Effector memory CD8-positive, alpha-beta T cell (primary cell): ENCODE data around the gene FCAR.
"Not testable (repeated sequence)": the region's sequence is repeated elsewhere in the genome, so short reads cannot be mapped to it uniquely, and the experiment has no call there.

Experiments used
- ATAC-seq: fragments of 150-1000 bp; cut with Tn5 transposase; replicated peaks from 2 replicates; pipeline ENCODE4 v1.10.0; 2021; ENCODE audit warnings: mild to moderate bottlenecking, moderate library complexity
- DNase-seq, 3 experiments: peaks; one replicate each; pipeline ENCODE4 v3.0.0; 2021
- H3K27ac Mint-ChIP-seq, 2 donors: one replicate each; pipeline ENCODE4 v1.8.0; 2022; ENCODE audit warnings: mild to moderate bottlenecking in 2 of 2, mixed read lengths in 2 of 2, moderate library complexity in 2 of 2
- H3K27me3 Mint-ChIP-seq, 2 donors: one replicate each; pipeline ENCODE4 v1.8.0; 2022; ENCODE audit warnings: mixed read lengths in 2 of 2
- H3K36me3 Mint-ChIP-seq: one replicate; pipeline ENCODE4 v1.8.0; 2022; ENCODE audit warnings: mild to moderate bottlenecking, moderate library complexity, mixed read lengths; ENCODE audit not compliant: insufficient read depth
- H3K4me1 Mint-ChIP-seq, 2 donors: one replicate each; pipeline ENCODE4 v1.8.0; 2022; ENCODE audit warnings: low read depth in 2 of 2, mixed read lengths in 2 of 2
- H3K4me3 Mint-ChIP-seq, 2 donors: one replicate each; pipeline ENCODE4 v1.8.0; 2022; ENCODE audit warnings: mild to moderate bottlenecking in 2 of 2, mixed read lengths in 2 of 2, moderate library complexity in 2 of 2
- H3K9me3 Mint-ChIP-seq, 2 donors: one replicate each; pipeline ENCODE4 v1.8.0; 2022; ENCODE audit warnings: mixed read lengths in 2 of 2
- total RNA-seq, 9 experiments: gene quantifications; one replicate each; lab custom pipeline; 2026; lab: John Stamatoyannopoulos, UW

The FCAR gene
- total RNA-seq = 0 to 0.10 (median 0) reads per million in 9 experiments

DNA sequence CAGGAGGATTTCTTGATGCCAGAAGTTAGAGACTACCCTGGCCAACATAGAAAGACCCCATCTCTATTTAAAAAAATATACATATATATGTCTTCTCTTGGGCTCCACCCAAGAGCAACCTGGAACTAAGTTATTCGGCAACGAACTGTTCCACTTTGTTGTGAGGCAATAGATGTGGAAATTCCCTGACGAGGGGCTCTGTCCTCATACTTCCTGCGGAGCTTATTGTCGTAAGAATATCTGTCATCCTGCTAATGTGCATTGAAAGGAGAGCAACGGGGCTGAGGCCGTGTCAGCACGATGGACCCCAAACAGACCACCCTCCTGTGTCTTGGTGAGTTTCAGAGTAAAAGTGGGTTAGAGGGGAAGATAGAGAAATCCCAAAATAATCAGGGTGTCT, at the start of gene FCAR:
FCAR (plus strand) TSS at position 246 of the 400 bp plus-strand sequence; CDS start at position 301, 55 bp downstream.
- Mint-ChIP-seq H3K9me3 (no peaks in the 10 kb centered on the region), H3K27ac (no peak within 1 kb of the TSS)

DNA sequence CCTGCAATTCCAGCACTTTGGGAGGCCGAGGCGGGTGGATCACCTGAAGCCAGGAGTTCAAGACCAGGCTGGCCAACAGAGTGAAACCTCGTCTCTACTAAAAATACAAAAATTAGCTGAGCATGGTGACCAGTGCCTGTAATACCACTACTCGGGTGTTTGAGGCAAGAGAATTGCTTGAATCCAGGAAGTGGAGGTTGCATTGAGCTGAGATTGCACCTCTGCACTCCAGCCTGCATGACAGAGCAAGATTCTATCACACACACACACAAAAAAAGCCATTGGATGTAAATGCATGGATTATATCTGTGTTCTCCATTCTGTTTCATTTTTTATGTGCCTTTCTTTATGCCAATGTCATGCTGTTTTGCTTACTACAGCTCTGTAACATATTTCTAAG, 49.6 kb upstream of the FCAR start:
- not testable (repeated sequence) for H3K4me3 Mint-ChIP-seq, ATAC-seq, H3K9me3 Mint-ChIP-seq, DNase-seq, H3K27ac Mint-ChIP-seq, H3K36me3 Mint-ChIP-seq, H3K4me1 Mint-ChIP-seq
- peaks cover 30 to 35% of the 10 kb centered on the region in 2 donors for H3K27me3 Mint-ChIP-seq

More for the DNA sequence above, at the start of gene FCAR:
- Mint-ChIP-seq H3K36me3 (no peaks in the 10 kb centered on the region), H3K4me1 (no peaks in the 10 kb centered on the region), H3K4me3 (no peak within 1 kb of the TSS), H3K27me3 (peaks cover 0 to 11% of the 10 kb centered on the region in 2 donors)
- no peak for DNase-seq
- no peak for ATAC-seq

DNA sequence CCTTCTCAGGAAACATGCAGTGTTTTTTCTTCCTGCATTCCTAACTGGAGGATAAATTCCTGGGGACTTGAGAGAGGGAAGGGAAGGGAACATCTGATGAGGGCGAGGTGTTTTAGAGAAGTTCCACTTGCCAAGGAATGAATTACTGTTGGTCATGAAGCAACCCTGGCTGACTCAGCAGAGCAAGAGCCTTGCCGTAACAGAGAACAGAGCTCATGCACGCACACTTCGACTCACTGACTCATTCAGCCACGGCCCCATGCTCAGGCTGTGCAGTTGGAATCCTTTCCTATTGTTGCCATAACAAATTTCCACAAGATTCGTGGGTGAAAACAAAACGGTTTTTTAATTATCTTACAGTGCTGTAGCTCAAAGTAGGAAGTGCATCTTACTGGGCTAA, 48.7 kb upstream of the FCAR start:
- not testable (repeated sequence) for H3K27ac Mint-ChIP-seq, ATAC-seq, H3K36me3 Mint-ChIP-seq, H3K4me3 Mint-ChIP-seq, H3K4me1 Mint-ChIP-seq, DNase-seq, H3K9me3 Mint-ChIP-seq
- H3K27me3 Mint-ChIP-seq = peaks cover 34 to 35% of the 10 kb centered on the region in 2 donors

DNA sequence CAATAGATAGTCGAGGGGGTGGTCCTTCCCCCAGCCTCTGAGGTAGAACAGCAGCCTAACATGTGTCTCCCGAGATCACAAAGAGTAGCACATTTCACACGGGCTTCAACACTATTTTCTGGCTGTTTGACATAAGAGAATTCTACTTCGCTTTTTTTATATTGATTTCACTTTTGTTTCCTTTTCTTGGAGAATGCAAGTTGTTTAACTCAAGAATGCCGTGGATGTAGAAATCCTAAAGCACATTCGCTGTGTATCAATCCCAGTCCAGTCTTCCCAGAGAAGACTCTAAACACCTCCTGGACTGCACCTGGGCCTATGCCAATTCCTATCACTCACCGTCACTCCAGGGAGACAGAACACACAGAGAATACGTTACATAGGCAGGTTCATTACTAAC, 46.0 kb upstream of the FCAR start:
- not testable (repeated sequence) for H3K4me1 Mint-ChIP-seq, H3K36me3 Mint-ChIP-seq, ATAC-seq, H3K4me3 Mint-ChIP-seq, H3K9me3 Mint-ChIP-seq, DNase-seq, H3K27ac Mint-ChIP-seq
- peaks cover 27 to 40% of the 10 kb centered on the region in 2 donors for H3K27me3 Mint-ChIP-seq

DNA sequence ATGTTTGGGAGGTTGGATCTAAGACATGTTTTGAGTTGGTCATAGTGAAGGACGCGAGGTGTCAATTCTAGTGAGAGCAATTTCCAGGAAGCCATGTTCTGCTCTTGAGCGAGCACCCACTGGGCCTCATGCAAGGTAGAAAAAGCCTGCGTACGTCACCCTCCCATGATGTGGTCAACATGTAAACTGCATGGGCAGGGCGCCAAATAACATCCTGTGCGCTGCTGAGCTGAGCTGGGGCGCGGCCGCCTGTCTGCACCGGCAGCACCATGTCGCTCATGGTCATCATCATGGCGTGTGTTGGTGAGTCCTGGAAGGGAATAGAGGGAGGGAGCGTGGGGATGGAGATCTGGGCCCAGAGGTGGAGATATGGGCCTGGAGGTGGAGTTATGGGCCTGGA, 41.5 kb upstream of the FCAR start, which contains the start of gene KIR2DS4:
KIR2DS4 (plus strand) TSS at position 181 of the 400 bp plus-strand sequence.
- ATAC-seq, H3K4me1 Mint-ChIP-seq, DNase-seq, H3K9me3 Mint-ChIP-seq, H3K36me3 Mint-ChIP-seq: not testable (repeated sequence)
- Mint-ChIP-seq H3K27ac (peak within 1 kb of the TSS in 1 of 2 donors; percentile 90), H3K4me3 (peak within 1 kb of the TSS in 1 of 2 donors; percentile 23), H3K27me3 (peaks cover 13 to 30% of the 10 kb centered on the region in 2 donors)

- Mint-ChIP-seq H3K27ac (peak overlapping the region in 1 of 2 donors; percentile 1), H3K27me3 (peaks cover 5 to 14% of the 10 kb centered on the region in 2 donors)
- H3K9me3 Mint-ChIP-seq, H3K4me3 Mint-ChIP-seq, H3K4me1 Mint-ChIP-seq, DNase-seq, H3K36me3 Mint-ChIP-seq: not testable (repeated sequence)
- peak; percentile 45 for ATAC-seq
Observed at GRCh38 chr19:54835126-54835525, 38.9 kb upstream of the FCAR start.

DNA sequence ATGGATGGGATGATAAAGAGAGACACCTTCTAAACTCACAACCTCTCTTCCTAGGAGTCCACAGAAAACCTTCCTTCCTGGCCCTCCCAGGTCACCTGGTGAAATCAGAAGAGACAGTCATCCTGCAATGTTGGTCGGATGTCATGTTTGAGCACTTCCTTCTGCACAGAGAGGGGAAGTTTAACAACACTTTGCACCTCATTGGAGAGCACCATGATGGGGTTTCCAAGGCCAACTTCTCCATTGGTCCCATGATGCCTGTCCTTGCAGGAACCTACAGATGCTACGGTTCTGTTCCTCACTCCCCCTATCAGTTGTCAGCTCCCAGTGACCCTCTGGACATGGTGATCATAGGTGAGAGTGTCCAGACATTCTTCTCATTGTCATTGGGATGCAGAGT, 36.5 kb upstream of the FCAR start:
- not testable (repeated sequence) for DNase-seq, H3K9me3 Mint-ChIP-seq, H3K4me1 Mint-ChIP-seq, H3K36me3 Mint-ChIP-seq, H3K4me3 Mint-ChIP-seq, ATAC-seq, H3K27ac Mint-ChIP-seq, H3K27me3 Mint-ChIP-seq

- not testable (repeated sequence) for H3K9me3 Mint-ChIP-seq, DNase-seq, H3K36me3 Mint-ChIP-seq, ATAC-seq, H3K4me3 Mint-ChIP-seq, H3K27ac Mint-ChIP-seq, H3K4me1 Mint-ChIP-seq
- peaks cover 28 to 36% of the 10 kb centered on the region in 2 donors for H3K27me3 Mint-ChIP-seq
Observed at GRCh38 chr19:54843171-54843570, 30.9 kb upstream of the FCAR start.

DNA sequence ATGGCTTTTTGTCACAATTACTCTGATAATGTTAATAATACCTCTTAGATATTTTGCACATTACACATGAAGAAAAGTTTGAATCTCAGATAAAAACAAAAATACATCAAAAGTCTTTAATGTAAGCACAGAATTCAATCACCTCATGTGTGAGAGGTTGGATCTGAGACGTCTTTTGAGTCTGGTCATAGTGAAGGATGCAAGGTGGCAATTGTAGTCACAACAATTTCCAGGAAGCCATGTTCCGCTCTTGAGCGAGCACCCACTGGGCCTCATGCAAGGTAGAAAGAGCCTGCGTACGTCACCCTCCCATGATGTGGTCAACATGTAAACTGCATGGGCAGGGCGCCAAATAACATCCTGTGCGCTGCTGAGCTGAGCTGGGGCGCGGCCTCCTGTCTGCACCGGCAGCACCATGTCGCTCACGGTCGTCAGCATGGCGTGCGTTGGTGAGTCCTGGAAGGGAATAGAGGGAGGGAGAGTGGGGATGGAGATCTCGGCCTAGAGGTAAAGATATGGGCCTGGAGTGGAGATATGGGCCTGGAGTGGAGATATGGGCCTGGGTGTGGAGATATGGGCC, 23.9 kb upstream of the FCAR start, which contains the start of gene KIR3DL2:
KIR3DL2 (plus strand) TSS at position 383 of the 580 bp plus-strand sequence; CDS start at position 416, 33 bp downstream.
- Mint-ChIP-seq H3K27me3 (peaks cover 45 to 49% of the 10 kb centered on the region in 2 donors), H3K27ac (peak within 1 kb of the TSS in 1 of 2 donors; percentile 50), H3K4me3 (peak within 1 kb of the TSS; percentile 34 to 47)
- H3K4me1 Mint-ChIP-seq, DNase-seq, H3K9me3 Mint-ChIP-seq, H3K36me3 Mint-ChIP-seq, ATAC-seq: not testable (repeated sequence)

DNA sequence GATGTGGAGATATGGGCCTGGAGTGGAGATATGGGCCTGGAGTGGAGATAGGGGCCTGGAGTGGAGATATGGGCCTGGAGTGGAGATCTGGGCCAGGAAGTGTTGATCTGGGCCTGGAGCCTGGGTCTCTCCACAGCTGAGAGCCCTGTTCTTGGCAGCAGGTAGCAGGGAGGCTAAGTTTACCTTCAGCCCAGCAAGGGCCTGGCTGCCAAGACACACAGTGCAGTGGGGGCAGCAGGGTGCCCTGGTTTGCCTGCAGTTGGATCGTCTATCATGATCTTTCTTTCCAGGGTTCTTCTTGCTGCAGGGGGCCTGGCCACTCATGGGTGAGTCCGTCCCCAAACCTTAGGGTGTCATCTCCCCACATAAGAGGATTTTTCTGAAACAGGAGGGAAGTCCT, 23.1 kb upstream of the FCAR start:
- no peaks in the 10 kb centered on the region for H3K36me3 Mint-ChIP-seq
- H3K9me3 Mint-ChIP-seq = no peaks in the 10 kb centered on the region
- DNase-seq = no peak
- ATAC-seq = no peak
- H3K4me1 Mint-ChIP-seq = peaks cover 0 to 3% of the 10 kb centered on the region in 2 donors
- peaks cover 48 to 50% of the 10 kb centered on the region in 2 donors for H3K27me3 Mint-ChIP-seq
- peak overlapping the region in 1 of 2 donors; percentile 50 for H3K27ac Mint-ChIP-seq
- no peak overlapping the region for H3K4me3 Mint-ChIP-seq

DNA sequence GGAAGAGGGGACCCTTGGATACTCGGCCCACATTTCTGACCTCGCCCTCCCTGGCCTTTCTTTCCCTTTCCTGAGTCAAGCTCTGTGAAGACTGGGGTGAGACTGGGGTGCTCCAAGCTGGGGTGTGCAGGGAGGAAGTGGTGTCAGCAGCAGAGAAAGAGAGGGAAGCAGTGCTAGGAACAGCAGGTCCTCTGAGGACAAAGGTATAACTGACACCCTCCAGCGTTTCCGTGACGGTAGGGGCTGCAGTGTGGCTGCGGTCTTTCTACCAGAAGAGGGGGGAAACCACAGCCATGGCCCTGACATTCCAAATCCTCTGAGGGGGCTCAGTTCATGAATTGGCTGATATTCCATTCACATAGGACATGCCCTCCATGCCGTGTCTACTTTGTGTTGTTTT, 22.7 kb upstream of the FCAR start:
- Mint-ChIP-seq H3K27me3 (peaks cover 44 to 50% of the 10 kb centered on the region in 2 donors), H3K4me3 (no peak overlapping the region), H3K4me1 (peaks cover 0 to 3% of the 10 kb centered on the region in 2 donors), H3K36me3 (no peaks in the 10 kb centered on the region), H3K9me3 (no peaks in the 10 kb centered on the region), H3K27ac (no peak overlapping the region)
- ATAC-seq (no peak), DNase-seq (no peak)

- not testable (repeated sequence) for H3K4me1 Mint-ChIP-seq
Observed at GRCh38 chr19:54855241-54855640, 18.8 kb upstream of the FCAR start.

DNA sequence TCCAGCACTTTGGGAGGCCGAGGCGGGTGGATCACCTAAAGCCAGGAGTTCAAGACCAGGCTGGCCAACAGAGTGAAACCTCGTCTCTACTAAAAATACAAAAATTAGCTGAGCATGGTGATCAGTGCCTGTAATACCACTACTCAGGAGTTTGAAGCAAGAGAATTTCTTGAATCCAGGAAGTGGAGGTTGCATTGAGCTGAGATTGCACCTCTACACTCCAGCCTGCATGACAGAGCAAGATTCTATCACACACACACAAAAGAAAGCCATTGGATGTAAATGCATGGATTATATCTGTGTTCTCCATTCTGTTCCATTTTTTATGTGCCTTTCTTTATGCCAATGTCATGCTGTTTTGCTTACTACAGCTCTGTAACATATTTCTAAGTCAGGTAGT, 15.6 kb upstream of the FCAR start:
- peaks cover 34 to 43% of the 10 kb centered on the region in 2 donors for H3K27me3 Mint-ChIP-seq
- not testable (repeated sequence) for H3K4me1 Mint-ChIP-seq, H3K9me3 Mint-ChIP-seq, ATAC-seq, H3K4me3 Mint-ChIP-seq, DNase-seq, H3K36me3 Mint-ChIP-seq, H3K27ac Mint-ChIP-seq

More at GRCh38 chr19:54855241-54855640, 18.8 kb upstream of the FCAR start:
- ATAC-seq, H3K9me3 Mint-ChIP-seq, H3K27ac Mint-ChIP-seq, H3K36me3 Mint-ChIP-seq, H3K4me3 Mint-ChIP-seq, DNase-seq: not testable (repeated sequence)
- peaks cover 31 to 37% of the 10 kb centered on the region in 2 donors for H3K27me3 Mint-ChIP-seq

DNA sequence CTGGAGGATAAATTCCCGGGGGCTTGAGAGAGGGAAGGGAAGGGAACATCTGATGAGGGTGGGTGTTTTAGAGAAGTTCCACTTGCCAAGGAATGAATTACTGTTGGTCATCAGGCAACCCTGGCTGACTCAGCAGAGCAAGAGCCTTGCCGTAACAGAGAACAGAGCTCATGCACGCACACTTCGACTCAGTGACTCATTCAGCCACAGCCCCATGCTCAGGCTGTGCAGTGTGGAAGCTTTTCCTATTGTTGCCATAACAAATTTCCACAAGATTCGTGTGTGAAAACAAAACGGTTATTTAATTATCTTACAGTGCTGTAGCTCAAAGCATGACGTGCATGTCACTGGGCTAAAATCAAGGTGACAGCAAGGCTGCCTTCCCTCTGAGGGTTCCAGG, 14.6 kb upstream of the FCAR start:
- not testable (repeated sequence) for H3K9me3 Mint-ChIP-seq, DNase-seq, H3K4me1 Mint-ChIP-seq, ATAC-seq, H3K4me3 Mint-ChIP-seq, H3K36me3 Mint-ChIP-seq, H3K27ac Mint-ChIP-seq
- peaks cover 28 to 43% of the 10 kb centered on the region in 2 donors for H3K27me3 Mint-ChIP-seq
